Measurements from ENCODE around the gene IGF2R. TPM values are rescaled to one million over a fixed set of nuclear protein-coding genes. Genes with fewer than 3 reads are reported as not detected.

The IGF2R gene
- total and polyA plus RNA-seq, 7 donors, result 40.1 to 167 (median 113) TPM

DNA sequence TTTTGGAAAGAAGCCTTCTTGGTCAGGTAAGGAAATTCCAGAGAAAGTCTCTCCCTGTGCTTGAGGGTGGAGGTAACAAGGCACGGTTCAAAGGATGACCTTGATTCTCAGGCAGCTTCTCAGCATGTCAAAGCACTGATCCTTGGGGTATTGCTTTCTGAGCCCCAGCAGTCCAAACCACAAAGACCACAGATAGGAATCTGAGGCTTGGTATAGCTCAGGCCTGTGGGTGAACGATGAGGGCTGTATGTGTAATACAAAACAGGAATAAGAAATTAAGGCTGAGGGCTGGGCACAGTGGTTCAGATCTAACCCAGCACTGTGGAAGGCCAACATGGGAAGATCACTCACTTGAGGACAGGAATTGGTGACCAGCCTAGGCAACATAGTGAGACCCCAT lies 82.5 kb downstream of the IGF2R start:
- ATAC-seq, result no peak
- Histone ChIP-seq H3K27ac (no peak overlapping the region), H3K4me3 (no peak overlapping the region), H3K27me3 (ENCODE audit: insufficient read depth in 3 of 3, low read length in 2 of 3) (no peaks in the 10 kb centered on the region), H3K4me1 (no peaks in the 10 kb centered on the region), H3K9me3 (no peaks in the 10 kb centered on the region), H3K36me3 (ENCODE audit: insufficient read depth in 1 of 2, low read depth in 1 of 2) (peaks cover 11 to 99% of the 10 kb centered on the region in 2 donors)
- TF ChIP-seq, protein P1, sequence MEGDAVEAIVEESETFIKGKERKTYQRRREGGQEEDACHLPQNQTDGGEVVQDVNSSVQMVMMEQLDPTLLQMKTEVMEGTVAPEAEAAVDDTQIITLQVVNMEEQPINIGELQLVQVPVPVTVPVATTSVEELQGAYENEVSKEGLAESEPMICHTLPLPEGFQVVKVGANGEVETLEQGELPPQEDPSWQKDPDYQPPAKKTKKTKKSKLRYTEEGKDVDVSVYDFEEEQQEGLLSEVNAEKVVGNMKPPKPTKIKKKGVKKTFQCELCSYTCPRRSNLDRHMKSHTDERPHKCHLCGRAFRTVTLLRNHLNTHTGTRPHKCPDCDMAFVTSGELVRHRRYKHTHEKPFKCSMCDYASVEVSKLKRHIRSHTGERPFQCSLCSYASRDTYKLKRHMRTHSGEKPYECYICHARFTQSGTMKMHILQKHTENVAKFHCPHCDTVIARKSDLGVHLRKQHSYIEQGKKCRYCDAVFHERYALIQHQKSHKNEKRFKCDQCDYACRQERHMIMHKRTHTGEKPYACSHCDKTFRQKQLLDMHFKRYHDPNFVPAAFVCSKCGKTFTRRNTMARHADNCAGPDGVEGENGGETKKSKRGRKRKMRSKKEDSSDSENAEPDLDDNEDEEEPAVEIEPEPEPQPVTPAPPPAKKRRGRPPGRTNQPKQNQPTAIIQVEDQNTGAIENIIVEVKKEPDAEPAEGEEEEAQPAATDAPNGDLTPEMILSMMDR (IDR thresholded peaks at IDR 0.05), result no peak
- intact Hi-C loops (cut with DNase I), result no loop called here
- no peak for DNase-seq
- WGBS, 3 donors, result 88 to 94% (median 91%) methylated on average over 2 of the region's 2 CpGs

DNA sequence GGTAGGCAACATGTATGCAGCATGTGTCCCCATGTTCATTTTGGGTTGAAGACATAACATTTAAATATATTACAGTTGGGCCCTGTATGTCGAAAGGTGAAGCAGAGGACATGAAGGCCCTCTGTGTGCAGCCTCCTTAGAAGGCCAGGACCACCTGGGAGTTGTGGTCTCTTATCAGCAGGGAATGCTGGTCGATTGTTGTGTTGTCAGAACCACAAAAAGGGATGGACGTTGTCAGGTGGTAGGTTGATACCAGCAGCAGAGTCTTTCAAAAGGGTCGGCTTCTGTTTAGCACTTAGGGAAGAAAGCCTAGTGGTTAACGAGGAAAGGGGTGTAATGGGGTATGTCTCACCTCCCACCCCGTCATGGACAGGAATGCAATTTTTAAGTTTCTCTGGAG lies 85.4 kb downstream of the IGF2R start:
- 88 to 95% (median 94%) methylated on average over 6 of the region's 6 CpGs for WGBS, 3 donors
- H3K4me3 ChIP-seq, result no peak overlapping the region
- H3K36me3 ChIP-seq (ENCODE audit: insufficient read depth in 1 of 2, low read depth in 1 of 2), result peaks cover 14 to 99% of the 10 kb centered on the region in 2 donors
- no peaks in the 10 kb centered on the region for H3K9me3 ChIP-seq
- H3K27ac ChIP-seq, result no peak overlapping the region
- no peaks in the 10 kb centered on the region for H3K4me1 ChIP-seq
- intact Hi-C loops (cut with DNase I), result no loop called here
- ATAC-seq, result no peak
- DNase-seq, result no peak
- no peaks in the 10 kb centered on the region for H3K27me3 ChIP-seq (ENCODE audit: insufficient read depth in 3 of 3, low read length in 2 of 3)
- TF ChIP-seq, protein P1 (IDR thresholded peaks at IDR 0.05), result no peak

DNA sequence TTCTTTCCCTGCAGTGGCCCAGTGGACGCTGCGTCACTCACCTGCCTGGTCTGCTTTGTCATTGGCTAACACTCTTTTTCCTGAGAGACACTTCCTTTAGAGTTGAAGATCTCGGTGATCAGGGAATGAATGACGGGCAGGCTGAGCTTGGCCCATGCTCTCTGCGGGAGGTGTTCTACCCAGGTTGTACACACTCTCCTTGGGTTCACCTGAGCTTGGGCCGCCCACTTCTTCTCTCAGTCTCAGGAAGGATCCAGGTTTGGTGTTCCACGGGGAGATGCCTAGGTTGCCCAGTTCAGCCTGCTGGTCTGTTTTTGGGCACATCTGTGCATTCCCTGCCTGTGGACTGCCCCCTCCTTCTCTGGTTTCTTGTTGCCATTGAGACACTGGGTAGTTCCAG lies 86.0 kb downstream of the IGF2R start:
- WGBS, 3 donors, result 88 to 91% (median 89%) methylated on average over 7 of the region's 7 CpGs
- no peak for DNase-seq
- H3K9me3 ChIP-seq, result no peaks in the 10 kb centered on the region
- H3K36me3 ChIP-seq (ENCODE audit: insufficient read depth in 1 of 2, low read depth in 1 of 2), result peaks cover 13 to 100% of the 10 kb centered on the region in 2 donors
- TF ChIP-seq, protein P1 (IDR thresholded peaks at IDR 0.05), result no peak
- intact Hi-C loops (cut with DNase I), result no loop called here
- H3K4me3 ChIP-seq, result no peak overlapping the region
- no peak for ATAC-seq
- H3K4me1 ChIP-seq, result no peaks in the 10 kb centered on the region
- H3K27me3 ChIP-seq (ENCODE audit: insufficient read depth in 3 of 3, low read length in 2 of 3), result no peaks in the 10 kb centered on the region
- no peak overlapping the region for H3K27ac ChIP-seq

DNA sequence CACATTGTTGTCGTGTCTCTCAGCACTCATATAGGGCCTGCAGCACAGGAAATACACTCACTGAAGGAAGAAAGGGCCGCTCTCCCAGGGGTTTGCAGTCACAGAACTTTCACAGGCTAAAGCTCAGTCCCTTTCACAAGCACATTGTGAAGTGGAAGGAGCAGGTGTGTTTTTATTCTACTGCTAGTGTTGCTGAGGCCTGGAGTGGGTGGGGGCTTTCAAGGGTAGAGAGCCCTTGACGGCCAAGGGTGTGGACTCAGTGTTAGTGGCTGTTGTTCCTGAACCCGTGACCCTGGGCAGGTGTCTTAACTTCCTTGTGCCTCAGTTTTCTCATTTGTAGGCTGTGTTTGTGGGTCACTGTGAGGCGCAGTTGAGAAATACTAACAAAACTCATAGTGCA lies 86.5 kb downstream of the IGF2R start:
- DNase-seq (no peak), ATAC-seq (peak in 2 of 4 donors; percentile 6 to 15)
- H3K27ac ChIP-seq, result no peak overlapping the region
- H3K36me3 ChIP-seq (ENCODE audit: insufficient read depth in 1 of 2, low read depth in 1 of 2), result peaks cover 8 to 100% of the 10 kb centered on the region in 2 donors
- TF ChIP-seq, protein P1 (IDR thresholded peaks at IDR 0.05), result no peak
- H3K27me3 ChIP-seq (ENCODE audit: insufficient read depth in 3 of 3, low read length in 2 of 3), result no peaks in the 10 kb centered on the region
- whole genome bisulfite sequencing, 3 donors, result 83 to 90% (median 86%) methylated on average over 5 of the region's 5 CpGs
- H3K9me3 ChIP-seq, result no peaks in the 10 kb centered on the region
- H3K4me1 ChIP-seq, result no peaks in the 10 kb centered on the region
- intact Hi-C loops (cut with DNase I), result no loop called here
- H3K4me3 ChIP-seq, result no peak overlapping the region

DNA sequence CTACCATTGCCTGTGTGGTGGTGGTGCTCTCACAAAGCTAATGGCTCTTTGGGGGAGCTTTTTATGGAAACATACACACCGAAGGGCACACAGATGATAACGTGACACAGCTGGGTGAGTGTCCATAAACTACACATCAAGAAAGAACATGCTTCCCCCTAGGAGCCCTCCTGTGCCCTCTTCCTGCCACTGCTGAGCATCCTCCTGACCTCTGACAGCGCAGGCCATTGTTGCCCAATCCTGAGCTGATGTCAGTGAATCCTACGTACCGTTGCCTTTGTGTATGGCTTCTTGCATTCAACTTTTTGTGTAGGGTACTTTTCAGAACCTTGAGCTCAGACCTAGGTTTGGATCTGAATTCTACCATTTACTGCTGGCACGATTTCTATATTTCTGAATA lies 86.9 kb downstream of the IGF2R start:
- no peak for DNase-seq
- no peak overlapping the region for H3K27ac ChIP-seq

More for the DNA sequence above, 86.9 kb downstream of the IGF2R start:
- 68 to 70% (median 69%) methylated on average over 6 of the region's 6 CpGs for WGBS, 3 donors
- Histone ChIP-seq H3K4me3 (no peak overlapping the region), H3K4me1 (no peaks in the 10 kb centered on the region), H3K36me3 (ENCODE audit: insufficient read depth in 1 of 2, low read depth in 1 of 2) (peaks cover 4 to 100% of the 10 kb centered on the region in 2 donors), H3K9me3 (no peaks in the 10 kb centered on the region), H3K27me3 (ENCODE audit: insufficient read depth in 3 of 3, low read length in 2 of 3) (no peaks in the 10 kb centered on the region)
- TF ChIP-seq, protein P1 (IDR thresholded peaks at IDR 0.05), result no peak
- intact Hi-C loops (cut with DNase I), result no loop called here
- ATAC-seq, result peak in 2 of 4 donors; percentile 50 to 59
